ENCODE data around the gene SERPINA12. TPM values are rescaled to one million over a fixed set of nuclear protein-coding genes. Genes with fewer than 3 reads are reported as not detected.

Gene SERPINA12
- total RNA-seq, 2 experiments from 2014 or later = not detected

GRCh38 chr14:94447206-94447605 lies 62.1 kb downstream of the SERPINA12 start:
- ChIA-PET POLR2A (no interaction called here), CTCF (interaction anchor here (0.6 kb wide), 2 partner anchors 57 to 1233 kb away, joined by 3 to 4 read pairs; no protein-coding TSS in a partner anchor)
- Mint-ChIP-seq H3K27me3 (peaks cover 4% of the 10 kb centered on the region), H3K4me1 (no peaks in the 10 kb centered on the region), H3K36me3 (ENCODE audit: low read depth) (no peaks in the 10 kb centered on the region), H3K9me3 (peaks cover 3% of the 10 kb centered on the region), H3K4me3 (no peak overlapping the region), H3K27ac (no peak overlapping the region)
- DNase-seq = no peak

- Mint-ChIP-seq H3K27ac (no peak overlapping the region), H3K27me3 (peaks cover 4% of the 10 kb centered on the region), H3K4me3 (no peak overlapping the region), H3K36me3 (ENCODE audit: low read depth) (no peaks in the 10 kb centered on the region), H3K9me3 (peaks cover 3% of the 10 kb centered on the region), H3K4me1 (no peaks in the 10 kb centered on the region)
- ChIA-PET CTCF (no interaction called here), POLR2A (no interaction called here)
- DNase-seq = no peak
These were observed 63.1 kb downstream of the SERPINA12 start for GRCh38 chr14:94446126-94446525.

- no peaks in the 10 kb centered on the region for H3K27me3 Mint-ChIP-seq
- H3K9me3 Mint-ChIP-seq = peaks cover 3% of the 10 kb centered on the region
- ChIA-PET POLR2A (no interaction called here), CTCF (interaction anchor here (0.7 kb wide), 1 partner anchor 11 kb away, joined by 8 read pairs; no protein-coding TSS in a partner anchor)
- H3K4me1 Mint-ChIP-seq = no peaks in the 10 kb centered on the region
- H3K4me3 Mint-ChIP-seq = no peak overlapping the region
- no peak overlapping the region for H3K27ac Mint-ChIP-seq
- no peak for DNase-seq
- H3K36me3 Mint-ChIP-seq (ENCODE audit: low read depth) = no peaks in the 10 kb centered on the region
These were observed 64.3 kb downstream of the SERPINA12 start for GRCh38 chr14:94445003-94445402.

GRCh38 chr14:94441531-94442205 lies 67.6 kb downstream of the SERPINA12 start:
- H3K36me3 Mint-ChIP-seq (ENCODE audit: low read depth) = no peaks in the 10 kb centered on the region
- no peak for DNase-seq
- ChIA-PET CTCF (no interaction called here), POLR2A (no interaction called here)
- H3K27ac Mint-ChIP-seq = no peak overlapping the region
- no peak overlapping the region for H3K4me3 Mint-ChIP-seq
- H3K4me1 Mint-ChIP-seq = no peaks in the 10 kb centered on the region
- H3K27me3 Mint-ChIP-seq = no peaks in the 10 kb centered on the region
- peaks cover 3% of the 10 kb centered on the region for H3K9me3 Mint-ChIP-seq

- DNase-seq = no peak
- no peaks in the 10 kb centered on the region for H3K36me3 Mint-ChIP-seq (ENCODE audit: low read depth)
- no peaks in the 10 kb centered on the region for H3K4me1 Mint-ChIP-seq
- peaks cover 3% of the 10 kb centered on the region for H3K9me3 Mint-ChIP-seq
- no peak overlapping the region for H3K4me3 Mint-ChIP-seq
- no peaks in the 10 kb centered on the region for H3K27me3 Mint-ChIP-seq
- ChIA-PET CTCF (no interaction called here), POLR2A (no interaction called here)
- H3K27ac Mint-ChIP-seq = no peak overlapping the region
These were observed 68.1 kb downstream of the SERPINA12 start for GRCh38 chr14:94441130-94441529.

- no peak overlapping the region for H3K27ac Mint-ChIP-seq
- H3K36me3 Mint-ChIP-seq (ENCODE audit: low read depth) = no peaks in the 10 kb centered on the region
- H3K9me3 Mint-ChIP-seq = peaks cover 3% of the 10 kb centered on the region
- H3K4me1 Mint-ChIP-seq = no peaks in the 10 kb centered on the region
- H3K4me3 Mint-ChIP-seq = no peak overlapping the region
- ChIA-PET POLR2A (no interaction called here), CTCF (no interaction called here)
- peaks cover 10% of the 10 kb centered on the region for H3K27me3 Mint-ChIP-seq
- no peak for DNase-seq
These were observed 69.7 kb downstream of the SERPINA12 start for GRCh38 chr14:94439453-94440057.

Other genes starting within 250 kb of the SERPINA12 start
- gene SERPINA10, start 216.2 kb downstream of the SERPINA12 start, total RNA-seq = not detected
- not detected for gene SERPINA6, start 186.1 kb downstream of the SERPINA12 start, total RNA-seq
- gene SERPINA2, start 142.8 kb downstream of the SERPINA12 start, total RNA-seq = not detected
- gene SERPINA1, start 120.9 kb downstream of the SERPINA12 start, total RNA-seq = 1 to 10 TPM; 4.1 to 4.4 TPM
- not detected for gene SERPINA11, start 56.7 kb downstream of the SERPINA12 start, total RNA-seq
- not detected for gene SERPINA9, start 33.3 kb downstream of the SERPINA12 start, total RNA-seq
- not detected for gene SERPINA4, start 52.0 kb upstream of the SERPINA12 start, total RNA-seq
- not detected for gene SERPINA5, start 72.0 kb upstream of the SERPINA12 start, total RNA-seq
- gene SERPINA3, start 102.9 kb upstream of the SERPINA12 start, total RNA-seq = not detected

Data from activated CD4-positive, alpha-beta T cell treated with anti-CD3 and anti-CD28 coated beads, Interleukin-2, amount 10 ng/mL, durations not matched to agents 7 days and 5 days (primary cell).